BJ (cell line): ENCODE measurements around the gene CDC73. TPM values are rescaled to one million over a fixed set of nuclear protein-coding genes. Genes with fewer than 3 reads are reported as not detected.

Experiments
- CTCF ChIA-PET: fragments of 350-600 bp; formaldehyde crosslinking; extraction: SDS; loops from one replicate; lab custom pipeline; 2021; ENCODE audit warnings: antibody characterized with exemption, inconsistent platforms; lab: Yijun Ruan, JAX
- POLR2A ChIA-PET: fragments of 300-600 bp; sonication (Branson Sonifier 250); formaldehyde crosslinking; extraction: SDS; loops from one replicate; lab custom pipeline; 2021; ENCODE audit warnings: antibody characterized with exemption; lab: Charles Lee
- DNase-seq: peaks from one replicate; pipeline ENCODE4 v3.0.0-alpha.2; 2011; ENCODE audit warnings: low read depth
- H3K27me3 ChIP-seq: 2 replicates; pipeline ENCODE4 v1.6.0; 2011; ENCODE audit warnings: low read length; ENCODE audit not compliant: control insufficient read depth, insufficient read depth
- H3K36me3 ChIP-seq: 2 replicates; pipeline ENCODE4 v1.5.1; 2011; ENCODE audit warnings: low read length; ENCODE audit not compliant: control insufficient read depth, insufficient read depth
- H3K4me3 ChIP-seq: 2 replicates; pipeline ENCODE4 v1.5.1; 2011; ENCODE audit warnings: low read depth, mild to moderate bottlenecking, control low read depth, low read length
- CTCF ChIP-seq: IDR thresholded peaks from 2 replicates; pipeline ENCODE4 v1.5.1; 2011; ENCODE audit warnings: low read depth, mild to moderate bottlenecking, control low read depth, inconsistent platforms, low read length, moderate library complexity; ENCODE audit not compliant: insufficient read depth
- polyA plus RNA-seq: library from polyadenylated mRNA; depleted of rRNA; stranded (reverse); fragments of >200 nt; gene quantifications from 2 replicates; pipeline ENCODE4 v1.2.3, GENCODE V29; 2011

CDC73 gene
- polyA plus RNA-seq, 1 experiment: 16.1 TPM

GRCh38 chr1:193259636-193260035, 137.8 kb downstream of the CDC73 start:
- no peak for TF ChIP-seq CTCF
- DNase-seq: no peak
- Histone ChIP-seq H3K36me3 (peaks cover 2% of the 10 kb centered on the region; the same call in 1 of the 2 replicates), H3K4me3 (no peak overlapping the region), H3K27me3 (no peaks in the 10 kb centered on the region)
- ChIA-PET CTCF (no interaction called here), POLR2A (no interaction called here)

- no peak for DNase-seq
- POLR2A ChIA-PET: no interaction called here
- Histone ChIP-seq H3K4me3 (no peak overlapping the region), H3K36me3 (peaks cover 2% of the 10 kb centered on the region; the same call in 1 of the 2 replicates), H3K27me3 (no peaks in the 10 kb centered on the region)
- CTCF ChIA-PET: no interaction called here
- no peak for TF ChIP-seq CTCF
Measured at GRCh38 chr1:193260056-193260745, 138.4 kb downstream of the CDC73 start.

GRCh38 chr1:193260896-193261295, 139.1 kb downstream of the CDC73 start:
- ChIA-PET CTCF (no interaction called here), POLR2A (no interaction called here)
- DNase-seq: no peak
- Histone ChIP-seq H3K36me3 (peaks cover 2% of the 10 kb centered on the region; the same call in 1 of the 2 replicates), H3K27me3 (no peaks in the 10 kb centered on the region), H3K4me3 (no peak overlapping the region)
- TF ChIP-seq CTCF: no peak

GRCh38 chr1:193262661-193263060, 140.8 kb downstream of the CDC73 start:
- ChIA-PET POLR2A (no interaction called here), CTCF (no interaction called here)
- Histone ChIP-seq H3K36me3 (peaks cover 2% of the 10 kb centered on the region; the same call in 1 of the 2 replicates), H3K4me3 (no peak overlapping the region), H3K27me3 (no peaks in the 10 kb centered on the region)
- TF ChIP-seq CTCF: no peak
- no peak for DNase-seq

- no peaks in the 10 kb centered on the region for H3K27me3 ChIP-seq
- no peak for TF ChIP-seq CTCF
- no peak overlapping the region for H3K4me3 ChIP-seq
- no peak for DNase-seq
- CTCF ChIA-PET: interaction anchor here (0.6 kb wide), 1 partner anchor 629 kb away, joined by 3 read pairs; no protein-coding TSS in a partner anchor
- peaks cover 2% of the 10 kb centered on the region; the same call in 1 of the 2 replicates for H3K36me3 ChIP-seq
- POLR2A ChIA-PET: interaction anchor here (0.6 kb wide), 2 partner anchors 31 to 84 kb away, joined by 3 to 8 read pairs; no protein-coding TSS in a partner anchor
Measured at GRCh38 chr1:193264313-193265065, 142.7 kb downstream of the CDC73 start.
